ENCODE results near the gene GABRD. TPM values are rescaled to one million over a fixed set of nuclear protein-coding genes. Genes with fewer than 3 reads are reported as not detected.
A peak's percentile ranks its signal among the peaks of the same experiment; 100 is the strongest.

The GABRD gene
- total and polyA plus RNA-seq, 2 of the 13 experiments (the other 11 are each of a cell fraction or from before 2014, with no cell fraction given) = not detected

DNA sequence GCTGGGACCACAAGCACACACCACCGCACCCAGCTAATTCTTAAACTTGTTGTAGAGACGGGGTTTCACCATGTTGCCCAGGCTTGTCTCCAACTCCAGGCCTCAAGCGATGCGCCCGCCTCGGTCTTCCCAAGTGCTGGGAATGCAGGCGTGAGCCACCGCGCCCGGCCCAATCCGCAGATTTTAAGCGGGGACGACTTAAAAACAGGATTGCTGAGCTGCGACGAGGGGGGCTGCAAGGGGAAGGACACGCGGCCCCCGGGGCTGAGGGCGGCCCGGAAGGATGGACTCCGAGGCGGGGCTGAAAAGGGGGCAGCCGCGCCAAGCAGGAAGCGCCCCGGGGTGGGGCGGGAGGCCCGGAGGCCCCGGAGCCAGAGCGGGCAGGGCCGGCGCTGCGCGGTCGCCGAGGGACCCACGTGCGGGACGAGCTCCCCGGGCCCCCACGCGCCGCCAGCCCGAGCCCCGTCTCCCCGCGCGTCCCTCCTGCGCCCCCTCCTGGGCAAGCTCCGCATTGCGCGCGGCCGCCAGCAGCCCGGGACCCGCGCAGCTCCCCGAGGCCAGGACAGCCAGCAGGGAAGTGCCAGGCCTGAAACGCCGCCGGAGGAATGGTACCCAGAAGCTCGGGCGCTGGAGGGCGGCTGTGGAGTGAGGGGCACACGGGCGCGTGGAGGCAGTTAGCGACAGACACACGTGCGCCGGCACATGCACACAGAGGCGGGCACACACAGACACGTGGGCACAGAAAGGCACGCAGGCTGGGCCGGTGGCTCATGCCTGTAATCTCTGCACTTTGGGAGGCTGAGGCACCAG lies 25.6 kb downstream of the GABRD start (continued):
- TF ChIP-seq, protein P1, sequence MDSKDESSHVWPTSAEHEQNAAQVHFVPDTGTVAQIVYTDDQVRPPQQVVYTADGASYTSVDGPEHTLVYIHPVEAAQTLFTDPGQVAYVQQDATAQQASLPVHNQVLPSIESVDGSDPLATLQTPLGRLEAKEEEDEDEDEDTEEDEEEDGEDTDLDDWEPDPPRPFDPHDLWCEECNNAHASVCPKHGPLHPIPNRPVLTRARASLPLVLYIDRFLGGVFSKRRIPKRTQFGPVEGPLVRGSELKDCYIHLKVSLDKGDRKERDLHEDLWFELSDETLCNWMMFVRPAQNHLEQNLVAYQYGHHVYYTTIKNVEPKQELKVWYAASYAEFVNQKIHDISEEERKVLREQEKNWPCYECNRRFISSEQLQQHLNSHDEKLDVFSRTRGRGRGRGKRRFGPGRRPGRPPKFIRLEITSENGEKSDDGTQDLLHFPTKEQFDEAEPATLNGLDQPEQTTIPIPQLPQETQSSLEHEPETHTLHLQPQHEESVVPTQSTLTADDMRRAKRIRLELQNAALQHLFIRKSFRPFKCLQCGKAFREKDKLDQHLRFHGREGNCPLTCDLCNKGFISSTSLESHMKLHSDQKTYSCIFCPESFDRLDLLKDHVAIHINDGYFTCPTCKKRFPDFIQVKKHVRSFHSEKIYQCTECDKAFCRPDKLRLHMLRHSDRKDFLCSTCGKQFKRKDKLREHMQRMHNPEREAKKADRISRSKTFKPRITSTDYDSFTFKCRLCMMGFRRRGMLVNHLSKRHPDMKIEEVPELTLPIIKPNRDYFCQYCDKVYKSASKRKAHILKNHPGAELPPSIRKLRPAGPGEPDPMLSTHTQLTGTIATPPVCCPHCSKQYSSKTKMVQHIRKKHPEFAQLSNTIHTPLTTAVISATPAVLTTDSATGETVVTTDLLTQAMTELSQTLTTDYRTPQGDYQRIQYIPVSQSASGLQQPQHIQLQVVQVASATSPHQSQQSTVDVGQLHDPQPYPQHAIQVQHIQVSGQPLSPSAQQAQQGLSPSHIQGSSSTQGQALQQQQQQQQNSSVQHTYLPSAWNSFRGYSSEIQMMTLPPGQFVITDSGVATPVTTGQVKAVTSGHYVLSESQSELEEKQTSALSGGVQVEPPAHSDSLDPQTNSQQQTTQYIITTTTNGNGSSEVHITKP (CRISPR knock-in tag; IDR thresholded peaks at IDR 0.05; ENCODE audit: low read depth) = no peak
- no peak for TF ChIP-seq ZNF350 (CRISPR knock-in tag; IDR thresholded peaks at IDR 0.05; ENCODE audit: borderline replicate concordance, low read depth)
- TF ChIP-seq, protein P2, sequence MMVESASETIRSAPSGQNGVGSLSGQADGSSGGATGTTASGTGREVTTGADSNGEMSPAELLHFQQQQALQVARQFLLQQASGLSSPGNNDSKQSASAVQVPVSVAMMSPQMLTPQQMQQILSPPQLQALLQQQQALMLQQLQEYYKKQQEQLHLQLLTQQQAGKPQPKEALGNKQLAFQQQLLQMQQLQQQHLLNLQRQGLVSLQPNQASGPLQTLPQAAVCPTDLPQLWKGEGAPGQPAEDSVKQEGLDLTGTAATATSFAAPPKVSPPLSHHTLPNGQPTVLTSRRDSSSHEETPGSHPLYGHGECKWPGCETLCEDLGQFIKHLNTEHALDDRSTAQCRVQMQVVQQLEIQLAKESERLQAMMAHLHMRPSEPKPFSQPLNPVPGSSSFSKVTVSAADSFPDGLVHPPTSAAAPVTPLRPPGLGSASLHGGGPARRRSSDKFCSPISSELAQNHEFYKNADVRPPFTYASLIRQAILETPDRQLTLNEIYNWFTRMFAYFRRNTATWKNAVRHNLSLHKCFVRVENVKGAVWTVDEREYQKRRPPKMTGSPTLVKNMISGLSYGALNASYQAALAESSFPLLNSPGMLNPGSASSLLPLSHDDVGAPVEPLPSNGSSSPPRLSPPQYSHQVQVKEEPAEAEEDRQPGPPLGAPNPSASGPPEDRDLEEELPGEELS (CRISPR knock-in tag; IDR thresholded peaks at IDR 0.05) = no peak
- TF ChIP-seq MYNN (CRISPR knock-in tag; IDR thresholded peaks at IDR 0.05; ENCODE audit: low read depth) = no peak
- TF ChIP-seq, protein P3, sequence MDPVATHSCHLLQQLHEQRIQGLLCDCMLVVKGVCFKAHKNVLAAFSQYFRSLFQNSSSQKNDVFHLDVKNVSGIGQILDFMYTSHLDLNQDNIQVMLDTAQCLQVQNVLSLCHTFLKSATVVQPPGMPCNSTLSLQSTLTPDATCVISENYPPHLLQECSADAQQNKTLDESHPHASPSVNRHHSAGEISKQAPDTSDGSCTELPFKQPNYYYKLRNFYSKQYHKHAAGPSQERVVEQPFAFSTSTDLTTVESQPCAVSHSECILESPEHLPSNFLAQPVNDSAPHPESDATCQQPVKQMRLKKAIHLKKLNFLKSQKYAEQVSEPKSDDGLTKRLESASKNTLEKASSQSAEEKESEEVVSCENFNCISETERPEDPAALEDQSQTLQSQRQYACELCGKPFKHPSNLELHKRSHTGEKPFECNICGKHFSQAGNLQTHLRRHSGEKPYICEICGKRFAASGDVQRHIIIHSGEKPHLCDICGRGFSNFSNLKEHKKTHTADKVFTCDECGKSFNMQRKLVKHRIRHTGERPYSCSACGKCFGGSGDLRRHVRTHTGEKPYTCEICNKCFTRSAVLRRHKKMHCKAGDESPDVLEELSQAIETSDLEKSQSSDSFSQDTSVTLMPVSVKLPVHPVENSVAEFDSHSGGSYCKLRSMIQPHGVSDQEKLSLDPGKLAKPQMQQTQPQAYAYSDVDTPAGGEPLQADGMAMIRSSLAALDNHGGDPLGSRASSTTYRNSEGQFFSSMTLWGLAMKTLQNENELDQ (CRISPR knock-in tag; IDR thresholded peaks at IDR 0.05; ENCODE audit: borderline replicate concordance) = no peak
- TF ChIP-seq HNF4G (IDR thresholded peaks at IDR 0.05; ENCODE audit: borderline replicate concordance, low read depth, low read length) = no peak
- TF ChIP-seq HNF4G (CRISPR knock-in tag; IDR thresholded peaks at IDR 0.05; ENCODE audit: borderline replicate concordance, low read depth) = no peak
- TF ChIP-seq, protein P4, sequence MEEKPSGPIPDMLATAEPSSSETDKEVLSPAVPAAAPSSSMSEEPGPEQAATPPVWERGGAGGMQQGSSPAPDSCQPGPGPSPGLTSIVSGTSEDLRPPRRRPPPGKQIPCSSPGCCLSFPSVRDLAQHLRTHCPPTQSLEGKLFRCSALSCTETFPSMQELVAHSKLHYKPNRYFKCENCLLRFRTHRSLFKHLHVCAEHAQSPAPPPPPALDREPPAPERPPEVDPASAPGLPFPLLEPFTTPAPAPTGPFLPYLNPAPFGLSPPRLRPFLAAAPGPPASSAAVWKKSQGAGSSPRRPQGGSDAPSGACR (CRISPR knock-in tag; IDR thresholded peaks at IDR 0.05) = no peak
- no peak for TF ChIP-seq SMAD3 (CRISPR knock-in tag; IDR thresholded peaks at IDR 0.05)
- no peak for TF ChIP-seq ZNF589 (CRISPR knock-in tag; conservative IDR thresholded peaks at IDR 0.05)
- TF ChIP-seq, protein P5, sequence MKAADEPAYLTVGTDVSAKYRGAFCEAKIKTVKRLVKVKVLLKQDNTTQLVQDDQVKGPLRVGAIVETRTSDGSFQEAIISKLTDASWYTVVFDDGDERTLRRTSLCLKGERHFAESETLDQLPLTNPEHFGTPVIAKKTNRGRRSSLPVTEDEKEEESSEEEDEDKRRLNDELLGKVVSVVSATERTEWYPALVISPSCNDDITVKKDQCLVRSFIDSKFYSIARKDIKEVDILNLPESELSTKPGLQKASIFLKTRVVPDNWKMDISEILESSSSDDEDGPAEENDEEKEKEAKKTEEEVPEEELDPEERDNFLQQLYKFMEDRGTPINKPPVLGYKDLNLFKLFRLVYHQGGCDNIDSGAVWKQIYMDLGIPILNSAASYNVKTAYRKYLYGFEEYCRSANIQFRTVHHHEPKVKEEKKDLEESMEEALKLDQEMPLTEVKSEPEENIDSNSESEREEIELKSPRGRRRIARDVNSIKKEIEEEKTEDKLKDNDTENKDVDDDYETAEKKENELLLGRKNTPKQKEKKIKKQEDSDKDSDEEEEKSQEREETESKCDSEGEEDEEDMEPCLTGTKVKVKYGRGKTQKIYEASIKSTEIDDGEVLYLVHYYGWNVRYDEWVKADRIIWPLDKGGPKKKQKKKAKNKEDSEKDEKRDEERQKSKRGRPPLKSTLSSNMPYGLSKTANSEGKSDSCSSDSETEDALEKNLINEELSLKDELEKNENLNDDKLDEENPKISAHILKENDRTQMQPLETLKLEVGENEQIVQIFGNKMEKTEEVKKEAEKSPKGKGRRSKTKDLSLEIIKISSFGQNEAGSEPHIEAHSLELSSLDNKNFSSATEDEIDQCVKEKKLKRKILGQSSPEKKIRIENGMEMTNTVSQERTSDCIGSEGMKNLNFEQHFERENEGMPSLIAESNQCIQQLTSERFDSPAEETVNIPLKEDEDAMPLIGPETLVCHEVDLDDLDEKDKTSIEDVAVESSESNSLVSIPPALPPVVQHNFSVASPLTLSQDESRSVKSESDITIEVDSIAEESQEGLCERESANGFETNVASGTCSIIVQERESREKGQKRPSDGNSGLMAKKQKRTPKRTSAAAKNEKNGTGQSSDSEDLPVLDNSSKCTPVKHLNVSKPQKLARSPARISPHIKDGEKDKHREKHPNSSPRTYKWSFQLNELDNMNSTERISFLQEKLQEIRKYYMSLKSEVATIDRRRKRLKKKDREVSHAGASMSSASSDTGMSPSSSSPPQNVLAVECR (CRISPR knock-in tag; IDR thresholded peaks at IDR 0.05; ENCODE audit: borderline replicate concordance) = 0 out of 2 replicates have a peak, but pooled peaks have one; percentile 11
- no peak for TF ChIP-seq ZNF775 (CRISPR knock-in tag; IDR thresholded peaks at IDR 0.05; ENCODE audit: borderline replicate concordance)
- no peak for TF ChIP-seq NFE2 (CRISPR knock-in tag; IDR thresholded peaks at IDR 0.05)
- no peak for TF ChIP-seq RFXANK (CRISPR knock-in tag; IDR thresholded peaks at IDR 0.05)
- TF ChIP-seq ZIK1 (CRISPR knock-in tag; IDR thresholded peaks at IDR 0.05; ENCODE audit: borderline replicate concordance, low read depth) = peak; percentile 26; the same call in 1 of the 2 replicates

All from HepG2 (cell line).